Keratinocyte (primary cell): ENCODE results near the gene OLFML2A. TPM values are rescaled to one million over a fixed set of nuclear protein-coding genes. Genes with fewer than 3 reads are reported as not detected.

Source experiments
- DNase-seq: peaks from one replicate; pipeline ENCODE4 v3.0.0-alpha.2; 2011; ENCODE audit warnings: low read depth, missing footprints, low spot score
- FAIRE-seq: peaks from 2 replicates; lab custom pipeline; 2011; peaks lifted over from hg19 to GRCh38; lab: Jason Lieb, UNC
- H2AFZ ChIP-seq: 2 replicates; pipeline ENCODE4 v1.6.0; 2012; ENCODE audit warnings: low read length, control low read depth, inconsistent platforms; ENCODE audit not compliant: control insufficient read depth
- H3K27ac ChIP-seq: 2 replicates; pipeline ENCODE4 v1.5.1; 2011; ENCODE audit warnings: low read length; ENCODE audit not compliant: control insufficient read depth, insufficient read depth
- H3K27me3 ChIP-seq: 3 replicates; pipeline ENCODE4 v1.6.0; 2011; ENCODE audit warnings: low read length; ENCODE audit not compliant: control insufficient read depth, insufficient read depth; ENCODE audit errors: extremely low read depth
- H3K36me3 ChIP-seq, 2 experiments: 2 replicates in 1 of 2; 3 replicates in 1 of 2; pipeline ENCODE4 v1.5.1; 2011; ENCODE audit warnings: low read length in 2 of 2, mild to moderate bottlenecking in 1 of 2; ENCODE audit not compliant: control insufficient read depth in 2 of 2, insufficient read depth in 2 of 2; ENCODE audit errors: extremely low read depth in 1 of 2
- H3K4me1 ChIP-seq: 3 replicates; pipeline ENCODE4 v1.5.1; 2011; ENCODE audit warnings: low read length; ENCODE audit not compliant: control insufficient read depth, insufficient read depth; ENCODE audit errors: extremely low read depth
- H3K4me2 ChIP-seq: 3 replicates; pipeline ENCODE4 v1.6.0; 2011; ENCODE audit warnings: low read depth, low read length; ENCODE audit not compliant: control insufficient read depth, insufficient read depth; ENCODE audit errors: extremely low read depth
- H3K4me3 ChIP-seq, 3 experiments: fragments of 200-600 bp in 1 of 3; sonication (generic) in 1 of 3; 2 replicates in 2 of 3; 3 replicates in 1 of 3; pipeline ENCODE4 v1.5.1; 2011 to 2016; ENCODE audit warnings: low read length in 3 of 3, mild to moderate bottlenecking in 3 of 3, control low read depth in 2 of 3, inconsistent platforms in 1 of 3, low read depth in 1 of 3, mixed read lengths in 1 of 3, mixed run types in 1 of 3, moderate library complexity in 1 of 3; ENCODE audit not compliant: control insufficient read depth in 2 of 3, insufficient read depth in 2 of 3; ENCODE audit errors: extremely low read depth in 1 of 3
- H3K79me2 ChIP-seq: 2 replicates; pipeline ENCODE4 v1.6.0; 2012; ENCODE audit warnings: low read length; ENCODE audit not compliant: control insufficient read depth, insufficient read depth
- H3K9ac ChIP-seq: 3 replicates; pipeline ENCODE4 v1.6.0; 2011; ENCODE audit warnings: low read length; ENCODE audit not compliant: control insufficient read depth, insufficient read depth; ENCODE audit errors: extremely low read depth
- H3K9me1 ChIP-seq: 3 replicates; pipeline ENCODE4 v1.6.0; 2011; ENCODE audit warnings: low read length; ENCODE audit not compliant: control insufficient read depth, insufficient read depth; ENCODE audit errors: extremely low read depth
- H3K9me3 ChIP-seq: 2 replicates; pipeline ENCODE4 v1.5.1; 2012; ENCODE audit warnings: low read depth, low read length; ENCODE audit not compliant: control insufficient read depth
- H4K20me1 ChIP-seq: 3 replicates; pipeline ENCODE4 v1.6.0; 2011; ENCODE audit warnings: low read length; ENCODE audit not compliant: control insufficient read depth, insufficient read depth; ENCODE audit errors: extremely low read depth
- EZH2 ChIP-seq: IDR thresholded peaks from one replicate; pipeline ENCODE4 v1.6.1; 2012; ENCODE audit warnings: inconsistent platforms, mild to moderate bottlenecking, low read length, moderate library complexity
- dilution Hi-C: fragments of 300-500 bp; cut with MboI; formaldehyde crosslinking; loops from one replicate; pipeline ENCODE4 v1.7.0; 2020; ENCODE audit warnings: low sequenced_read_pairs; ENCODE audit not compliant: extremely low pct_ligation_motif_present
- polyA plus RNA-seq, 5 experiments: library from polyadenylated mRNA; depleted of rRNA in 3 of 5; stranded (reverse) in 3 of 5; stranded (forward) in 1 of 5; unstranded in 1 of 5; fragments of >200 nt; gene quantifications; 1 replicate in 1 of 5; 2 replicates in 3 of 5; 3 replicates in 1 of 5; pipeline versions ENCODE4 v1.2.1 to v1.2.3, GENCODE V29; 2011 to 2012; ENCODE audit warnings: missing spikeins in 2 of 5, low read depth in 1 of 5, low replicate concordance in 1 of 5
- TF ChIP-seq, protein P1 (sequence below), 3 experiments: IDR thresholded peaks in 1 of 3; conservative IDR thresholded peaks in 1 of 3; optimal IDR thresholded peaks in 1 of 3; 2 replicates in 2 of 3; 3 replicates in 1 of 3; pipeline versions ENCODE3 to v1.5.1; 2011; ENCODE audit warnings: low read length in 3 of 3, mild to moderate bottlenecking in 3 of 3, moderate library complexity in 2 of 3, control low read depth in 1 of 3, inconsistent platforms in 1 of 3; ENCODE audit not compliant: insufficient read depth in 2 of 3; ENCODE audit errors: extremely low read depth in 1 of 3

The OLFML2A gene
- polyA plus RNA-seq, 1 donor (not counting 4 experiments of a cell fraction or from before 2014, with no cell fraction given) = 1.1 TPM

DNA sequence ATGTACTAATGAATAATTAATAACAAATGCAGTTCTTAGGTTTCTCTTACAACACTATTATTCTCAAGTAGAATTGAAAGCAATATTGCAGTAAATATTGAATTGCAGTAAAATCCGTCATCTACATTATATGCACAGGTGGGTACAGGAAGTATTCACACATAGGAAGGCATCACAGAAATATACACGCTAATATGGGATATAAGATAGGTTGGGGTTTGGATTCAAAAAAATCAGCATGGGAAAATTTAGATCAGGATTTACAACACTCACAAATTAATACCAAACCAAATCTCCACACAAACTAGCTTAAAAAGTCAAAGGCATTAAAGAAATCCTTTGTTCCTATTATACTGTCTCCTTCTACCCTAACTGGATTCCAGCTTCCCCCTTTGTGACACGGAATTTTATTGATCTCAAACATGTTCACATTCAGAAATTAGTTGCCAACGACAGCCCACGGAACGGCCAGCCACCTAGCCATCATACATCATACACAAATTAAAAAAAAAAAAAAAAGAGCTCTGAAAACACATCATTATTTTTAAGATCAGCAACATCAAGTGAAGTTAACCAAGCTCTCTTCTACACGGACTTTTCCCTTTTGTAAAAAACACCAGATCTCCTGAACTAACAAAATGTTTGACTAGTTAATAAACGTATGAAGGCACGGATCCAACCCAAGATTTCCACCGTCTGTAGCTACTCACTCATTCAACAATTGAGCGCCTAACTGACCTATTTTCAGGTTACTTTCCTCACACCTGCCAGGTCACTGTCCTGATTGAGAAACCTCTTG, 8.0 kb upstream of the OLFML2A start:
- Histone ChIP-seq H3K9me1 (no peaks in the 10 kb centered on the region), H3K4me2 (peak overlapping the region; percentile 59), H3K4me3 (peak overlapping the region; percentile 76 to 82 (median 82)), H3K9ac (peak overlapping the region; percentile 73), H3K27ac (no peak overlapping the region), H4K20me1 (no peaks in the 10 kb centered on the region), H3K9me3 (no peaks in the 10 kb centered on the region), H3K27me3 (no peaks in the 10 kb centered on the region), H3K79me2 (peaks cover 1% of the 10 kb centered on the region), H3K36me3 (no peaks in the 10 kb centered on the region), H2AFZ (no peak overlapping the region), H3K4me1 (peaks cover 7% of the 10 kb centered on the region)
- dilution Hi-C loops = no loop called here
- FAIRE-seq = no peak
- no peak for DNase-seq
- no peak for TF ChIP-seq EZH2
- TF ChIP-seq, protein P1, sequence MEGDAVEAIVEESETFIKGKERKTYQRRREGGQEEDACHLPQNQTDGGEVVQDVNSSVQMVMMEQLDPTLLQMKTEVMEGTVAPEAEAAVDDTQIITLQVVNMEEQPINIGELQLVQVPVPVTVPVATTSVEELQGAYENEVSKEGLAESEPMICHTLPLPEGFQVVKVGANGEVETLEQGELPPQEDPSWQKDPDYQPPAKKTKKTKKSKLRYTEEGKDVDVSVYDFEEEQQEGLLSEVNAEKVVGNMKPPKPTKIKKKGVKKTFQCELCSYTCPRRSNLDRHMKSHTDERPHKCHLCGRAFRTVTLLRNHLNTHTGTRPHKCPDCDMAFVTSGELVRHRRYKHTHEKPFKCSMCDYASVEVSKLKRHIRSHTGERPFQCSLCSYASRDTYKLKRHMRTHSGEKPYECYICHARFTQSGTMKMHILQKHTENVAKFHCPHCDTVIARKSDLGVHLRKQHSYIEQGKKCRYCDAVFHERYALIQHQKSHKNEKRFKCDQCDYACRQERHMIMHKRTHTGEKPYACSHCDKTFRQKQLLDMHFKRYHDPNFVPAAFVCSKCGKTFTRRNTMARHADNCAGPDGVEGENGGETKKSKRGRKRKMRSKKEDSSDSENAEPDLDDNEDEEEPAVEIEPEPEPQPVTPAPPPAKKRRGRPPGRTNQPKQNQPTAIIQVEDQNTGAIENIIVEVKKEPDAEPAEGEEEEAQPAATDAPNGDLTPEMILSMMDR (optimal IDR thresholded peaks at IDR 0.05 in 1 of 3, IDR thresholded peaks at IDR 0.05 in 1 of 3, conservative IDR thresholded peaks at IDR 0.05 in 1 of 3; ENCODE audit: extremely low read depth in 1 of 3, insufficient read depth in 2 of 3, low read length in 3 of 3) = no peak

DNA sequence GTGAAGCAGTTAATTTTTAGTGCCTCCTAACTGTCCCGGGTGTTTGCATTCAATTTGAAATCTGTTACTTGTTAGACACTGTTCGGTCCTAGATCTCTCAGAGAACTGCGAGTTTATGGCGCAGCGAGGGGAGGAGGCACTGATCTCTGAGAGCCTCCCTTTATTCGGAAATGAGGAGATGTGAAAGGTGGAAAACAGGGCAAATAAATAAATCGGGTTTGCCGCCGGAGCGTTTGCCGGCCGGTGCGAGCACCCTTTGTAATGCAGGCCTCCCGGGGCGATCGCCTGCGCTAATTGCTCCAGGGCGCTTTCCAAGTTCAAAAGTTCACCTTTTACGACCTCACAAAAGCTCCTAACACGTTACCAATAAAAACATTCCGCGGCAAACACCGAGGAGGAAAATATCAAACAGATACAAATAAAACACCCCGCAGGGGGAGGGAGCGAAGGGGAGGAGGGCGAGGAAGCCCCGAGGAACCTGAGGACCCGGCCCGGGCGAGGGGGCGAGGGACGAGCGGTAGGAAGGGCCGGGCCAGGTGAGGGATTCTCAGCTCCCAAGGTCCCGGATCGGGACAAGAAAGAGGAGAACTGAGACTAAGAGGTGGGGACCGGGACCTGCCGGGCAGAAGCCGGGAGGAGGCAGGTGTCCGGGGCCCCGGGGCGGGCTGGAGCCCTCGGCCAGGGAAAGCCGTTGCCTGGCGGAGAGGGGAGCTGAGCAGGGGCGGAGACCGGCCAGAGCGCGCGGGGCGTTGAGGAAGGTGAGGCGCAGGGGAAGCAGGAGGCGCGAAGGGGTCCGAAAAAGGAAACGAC, 7.2 kb upstream of the OLFML2A start:
- FAIRE-seq = no peak

More for the DNA sequence above, 7.2 kb upstream of the OLFML2A start:
- Histone ChIP-seq H3K36me3 (no peaks in the 10 kb centered on the region), H3K27ac (no peak overlapping the region), H3K4me1 (peaks cover 7% of the 10 kb centered on the region), H3K9ac (peak overlapping the region; percentile 73), H4K20me1 (no peaks in the 10 kb centered on the region), H3K9me3 (no peaks in the 10 kb centered on the region), H3K9me1 (no peaks in the 10 kb centered on the region), H2AFZ (peak overlapping the region; percentile 31), H3K4me3 (peak overlapping the region; percentile 76 to 82 (median 82)), H3K4me2 (peak overlapping the region; percentile 59), H3K27me3 (no peaks in the 10 kb centered on the region), H3K79me2 (peaks cover 1% of the 10 kb centered on the region)
- no peak for TF ChIP-seq EZH2
- TF ChIP-seq, protein P1 (optimal IDR thresholded peaks at IDR 0.05 in 1 of 3, IDR thresholded peaks at IDR 0.05 in 1 of 3, conservative IDR thresholded peaks at IDR 0.05 in 1 of 3; ENCODE audit: extremely low read depth in 1 of 3, insufficient read depth in 2 of 3, low read length in 3 of 3) = no peak
- no peak for DNase-seq
- dilution Hi-C loops = no loop called here
